DOHH2 (cell line): ENCODE data around the gene ALPI.

Source experiments
- H3F3A ChIP-seq: fragments of 200-600 bp; sonication (generic), shearing (Covaris generic); 2 replicates; pipeline ENCODE4 v1.6.0; 2016; ENCODE audit warnings: antibody characterized with exemption, mild to moderate bottlenecking; ENCODE audit not compliant: control insufficient read depth, insufficient read depth
- H3K27ac ChIP-seq: fragments of 200-600 bp; sonication (generic); 2 replicates; pipeline ENCODE4 v1.5.1; 2014; ENCODE audit warnings: low read depth, mild to moderate bottlenecking, low read length, moderate library complexity
- H3K27me3 ChIP-seq: fragments of 200-600 bp; sonication (generic); 2 replicates; pipeline ENCODE4 v1.6.1; 2014; ENCODE audit warnings: mild to moderate bottlenecking, low read length, mixed read lengths; ENCODE audit not compliant: control insufficient read depth
- H3K36me3 ChIP-seq: fragments of 200-600 bp; sonication (generic); 2 replicates; pipeline ENCODE4 v1.6.1; 2014; ENCODE audit warnings: mild to moderate bottlenecking, low read length, moderate library complexity, mixed read lengths; ENCODE audit not compliant: control insufficient read depth
- H3K4me1 ChIP-seq: fragments of 200-600 bp; sonication (generic); 2 replicates; pipeline ENCODE4 v1.6.1; 2014; ENCODE audit warnings: mild to moderate bottlenecking, low read length, mixed read lengths; ENCODE audit not compliant: control insufficient read depth
- H3K4me2 ChIP-seq: fragments of 200-600 bp; sonication (generic); 2 replicates; pipeline ENCODE4 v1.6.0; 2014; ENCODE audit warnings: mild to moderate bottlenecking, low read length, moderate library complexity
- H3K4me3 ChIP-seq: fragments of 200-600 bp; sonication (generic); 2 replicates; pipeline ENCODE4 v1.5.1; 2014; ENCODE audit warnings: mild to moderate bottlenecking, low read length, mixed read lengths
- H3K79me2 ChIP-seq: fragments of 200-600 bp; sonication (generic); 2 replicates; pipeline ENCODE4 v1.6.1; 2014; ENCODE audit warnings: mild to moderate bottlenecking, low read length, mixed read lengths; ENCODE audit not compliant: control insufficient read depth
- H3K9me2 ChIP-seq: fragments of 200-600 bp; sonication (generic); replicated peaks from 2 replicates; pipeline ENCODE4 v1.6.1; 2014; ENCODE audit warnings: mild to moderate bottlenecking, low read length, mixed read lengths; ENCODE audit not compliant: control insufficient read depth
- H3K9me3 ChIP-seq: fragments of 200-600 bp; sonication (generic); 2 replicates; pipeline ENCODE4 v1.6.1; 2014; ENCODE audit warnings: antibody characterized with exemption, low read length, mixed read lengths; ENCODE audit not compliant: control insufficient read depth, insufficient read depth
- H4K20me1 ChIP-seq: fragments of 200-600 bp; sonication (generic); 2 replicates; pipeline ENCODE4 v1.6.0; 2014; ENCODE audit warnings: low read depth, mild to moderate bottlenecking, antibody characterized with exemption, low read length, moderate library complexity; ENCODE audit not compliant: control insufficient read depth, insufficient read depth
- CTCF ChIP-seq: fragments of 200-600 bp; sonication (generic); IDR thresholded peaks from one replicate; pipeline ENCODE4 v1.5.1; 2014; ENCODE audit warnings: antibody characterized with exemption, mild to moderate bottlenecking, low read depth, low read length; ENCODE audit not compliant: poor library complexity, severe bottlenecking
- EZH2phosphoT487 ChIP-seq: fragments of 200-600 bp; sonication (generic); IDR thresholded peaks from 2 replicates; pipeline ENCODE4 v1.6.1; 2017; ENCODE audit warnings: borderline replicate concordance, mild to moderate bottlenecking, antibody characterized with exemption, low read length, moderate library complexity, mixed read lengths

The ALPI gene

DNA sequence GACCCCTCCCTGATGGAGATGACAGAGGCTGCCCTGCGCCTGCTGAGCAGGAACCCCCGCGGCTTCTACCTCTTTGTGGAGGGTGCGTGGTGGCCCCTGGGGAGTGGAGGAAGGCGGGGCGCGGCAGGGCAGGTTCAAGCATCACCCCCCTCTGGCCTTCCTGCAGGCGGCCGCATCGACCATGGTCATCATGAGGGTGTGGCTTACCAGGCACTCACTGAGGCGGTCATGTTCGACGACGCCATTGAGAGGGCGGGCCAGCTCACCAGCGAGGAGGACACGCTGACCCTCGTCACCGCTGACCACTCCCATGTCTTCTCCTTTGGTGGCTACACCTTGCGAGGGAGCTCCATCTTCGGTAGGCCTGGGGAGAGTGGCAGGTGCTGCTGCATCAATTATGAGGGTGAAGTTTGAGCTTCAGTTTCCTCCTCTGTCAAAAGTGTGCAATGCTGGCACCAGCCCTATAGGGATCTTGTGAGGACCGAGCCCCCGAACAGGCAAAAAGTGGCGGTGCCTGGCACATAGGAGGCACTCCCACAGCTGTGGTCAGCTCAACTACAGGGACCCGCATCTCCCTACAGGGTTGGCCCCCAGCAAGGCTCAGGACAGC lies 2.2 kb downstream of the ALPI start:
- Histone ChIP-seq H3K4me1 (peaks cover 23% of the 10 kb centered on the region), H3K27me3 (no peaks in the 10 kb centered on the region), H3K9me3 (no peaks in the 10 kb centered on the region), H3K4me2 (no peak overlapping the region), H3K27ac (no peak overlapping the region), H3K79me2 (no peaks in the 10 kb centered on the region), H3K4me3 (no peak overlapping the region), H3K9me2 (no peaks in the 10 kb centered on the region), H4K20me1 (no peaks in the 10 kb centered on the region), H3K36me3 (no peaks in the 10 kb centered on the region), H3F3A (peaks cover 6% of the 10 kb centered on the region)
- no peak for TF ChIP-seq CTCF
- no peak for TF ChIP-seq EZH2phosphoT487

DNA sequence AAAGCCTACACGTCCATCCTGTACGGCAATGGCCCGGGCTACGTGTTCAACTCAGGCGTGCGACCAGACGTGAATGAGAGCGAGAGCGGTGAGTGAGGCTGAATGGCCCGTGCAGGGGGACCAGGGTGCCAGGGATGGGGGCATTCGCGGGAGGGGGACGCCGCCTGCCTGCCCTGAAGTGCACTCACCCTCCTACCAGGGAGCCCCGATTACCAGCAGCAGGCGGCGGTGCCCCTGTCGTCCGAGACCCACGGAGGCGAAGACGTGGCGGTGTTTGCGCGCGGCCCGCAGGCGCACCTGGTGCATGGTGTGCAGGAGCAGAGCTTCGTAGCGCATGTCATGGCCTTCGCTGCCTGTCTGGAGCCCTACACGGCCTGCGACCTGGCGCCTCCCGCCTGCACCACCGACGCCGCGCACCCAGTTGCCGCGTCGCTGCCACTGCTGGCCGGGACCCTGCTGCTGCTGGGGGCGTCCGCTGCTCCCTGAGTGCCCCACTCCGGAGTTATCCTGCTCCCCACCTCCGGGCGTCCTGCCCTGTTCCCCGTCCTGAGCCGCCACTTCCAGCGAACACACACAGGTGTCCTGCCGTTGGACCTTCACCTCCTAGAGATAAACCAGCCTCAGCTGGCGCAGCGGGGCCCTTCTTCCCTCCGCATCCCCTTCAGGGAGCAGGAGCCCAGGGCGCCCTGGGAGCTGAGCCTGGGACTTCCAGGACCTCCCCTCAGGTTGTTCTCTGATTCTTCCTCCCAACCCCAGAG lies 2.9 kb downstream of the ALPI start:
- Histone ChIP-seq H3K4me1 (peaks cover 29% of the 10 kb centered on the region), H3K9me3 (no peaks in the 10 kb centered on the region), H3K36me3 (no peaks in the 10 kb centered on the region), H4K20me1 (no peaks in the 10 kb centered on the region), H3K9me2 (no peaks in the 10 kb centered on the region), H3K4me2 (no peak overlapping the region), H3K4me3 (no peak overlapping the region), H3F3A (peaks cover 3% of the 10 kb centered on the region; the same call in 1 of the 2 replicates), H3K27me3 (no peaks in the 10 kb centered on the region), H3K27ac (no peak overlapping the region), H3K79me2 (no peaks in the 10 kb centered on the region)
- TF ChIP-seq CTCF = no peak
- TF ChIP-seq EZH2phosphoT487 = no peak

GRCh38 chr2:232459419-232460035 lies 3.6 kb downstream of the ALPI start:
- Histone ChIP-seq H3K4me3 (no peak overlapping the region), H3F3A (peaks cover 3% of the 10 kb centered on the region; the same call in 1 of the 2 replicates), H3K4me2 (no peak overlapping the region), H3K9me2 (no peaks in the 10 kb centered on the region), H3K79me2 (no peaks in the 10 kb centered on the region), H3K4me1 (peaks cover 36% of the 10 kb centered on the region), H4K20me1 (no peaks in the 10 kb centered on the region), H3K27me3 (no peaks in the 10 kb centered on the region), H3K9me3 (no peaks in the 10 kb centered on the region), H3K36me3 (no peaks in the 10 kb centered on the region), H3K27ac (no peak overlapping the region)
- no peak for TF ChIP-seq CTCF
- TF ChIP-seq EZH2phosphoT487 = no peak
